Measurements from ENCODE around the gene ZNF331.

- TF ChIP-seq POLR2A (IDR thresholded peaks at IDR 0.05) (no peak), CTCF (IDR thresholded peaks at IDR 0.05) (no peak)
Measured at GRCh38 chr19:53626486-53626885, 88.5 kb downstream of the ZNF331 start.
